Stimulated activated CD4-positive, alpha-beta T cell treated with anti-CD3 and anti-CD28 coated beads, Interleukin-2, amount 100 ng/mL, for 4 hours (primary cell): ENCODE measurements around the gene TMEM59.
"Not testable (repeated sequence)": the region's sequence is repeated elsewhere in the genome, so short reads cannot be mapped to it uniquely, and the experiment has no call there.

Experiments
- DNase-seq: peaks from one replicate; pipeline ENCODE4 v3.0.0-alpha.2; 2020; ENCODE audit warnings: low read depth

The TMEM59 gene

GRCh38 chr1:54052431-54052933 lies 522 bp downstream of the TMEM59 start:
- no peak for DNase-seq

DNA sequence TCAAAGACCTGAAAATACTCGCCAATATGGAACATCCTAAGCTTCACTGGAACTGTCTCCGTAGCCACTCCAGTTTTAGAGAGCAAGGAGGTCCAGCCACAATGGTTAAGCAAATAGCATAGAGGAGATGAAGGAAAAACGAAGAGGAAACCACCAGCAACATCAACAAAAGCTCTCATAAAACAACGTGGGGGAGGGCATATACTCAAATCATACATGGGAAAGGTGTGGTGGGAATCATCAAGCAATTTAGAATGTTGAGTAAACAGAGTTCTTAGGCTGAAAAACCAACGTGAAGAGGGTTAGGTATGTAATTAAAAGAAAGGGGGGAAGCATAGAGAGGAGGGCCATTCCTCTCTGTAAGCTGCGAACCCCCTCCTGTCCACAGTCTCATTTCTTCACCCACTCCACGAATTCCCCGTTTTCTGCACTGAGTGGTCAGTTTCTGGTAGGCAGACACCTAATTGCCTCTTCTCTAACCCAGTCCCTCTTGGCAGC lies 1.0 kb downstream of the TMEM59 start:
- no peak for DNase-seq

DNA sequence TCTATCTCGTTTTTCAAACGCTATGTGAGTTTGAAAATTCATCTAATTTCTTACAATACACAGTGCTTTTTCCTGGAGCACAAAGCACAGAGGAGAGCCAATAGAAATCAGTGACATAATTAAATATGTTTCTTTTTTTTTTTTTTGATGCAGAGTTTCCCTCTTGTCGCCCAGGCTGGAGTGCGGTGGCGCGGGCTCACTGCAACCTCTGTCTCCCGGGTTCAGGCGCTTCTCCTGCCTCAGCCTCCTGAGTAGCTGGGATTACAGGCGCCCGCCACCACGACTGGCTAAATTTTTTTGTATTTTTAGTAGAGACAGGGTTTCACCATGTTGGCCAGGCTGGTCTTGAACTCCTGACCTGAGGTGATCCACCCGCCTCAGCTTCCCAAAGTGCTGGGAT lies 2.6 kb downstream of the TMEM59 start:
- DNase-seq: not testable (repeated sequence)

- no peak for DNase-seq
Observed at GRCh38 chr1:54047384-54048305, 5.4 kb downstream of the TMEM59 start.

GRCh38 chr1:54046671-54047383 lies 6.2 kb downstream of the TMEM59 start:
- DNase-seq: no peak

- no peak for DNase-seq
Observed at GRCh38 chr1:54045496-54045895, 7.5 kb downstream of the TMEM59 start.

DNA sequence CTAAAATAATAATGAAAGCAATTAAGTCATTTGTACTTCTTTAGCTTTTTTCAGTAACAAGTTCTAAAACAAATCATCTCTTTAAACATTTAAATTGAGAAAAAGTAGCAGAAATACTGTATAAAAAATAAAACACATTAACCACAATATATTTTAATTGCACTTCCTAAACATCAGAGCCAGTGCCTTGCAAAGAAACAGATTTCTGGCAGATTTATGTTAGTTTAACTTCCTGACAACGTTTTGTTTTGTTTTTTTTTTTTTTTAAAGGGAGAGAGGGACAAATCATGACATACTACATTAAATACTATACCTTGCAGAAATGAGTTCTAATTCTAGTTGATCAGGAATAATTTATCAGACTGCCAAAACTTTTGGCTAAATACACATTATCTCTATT lies 11.2 kb downstream of the TMEM59 start:
- no peak for DNase-seq

- no peak for DNase-seq
Observed at GRCh38 chr1:54037476-54037875, 15.5 kb downstream of the TMEM59 start.

DNA sequence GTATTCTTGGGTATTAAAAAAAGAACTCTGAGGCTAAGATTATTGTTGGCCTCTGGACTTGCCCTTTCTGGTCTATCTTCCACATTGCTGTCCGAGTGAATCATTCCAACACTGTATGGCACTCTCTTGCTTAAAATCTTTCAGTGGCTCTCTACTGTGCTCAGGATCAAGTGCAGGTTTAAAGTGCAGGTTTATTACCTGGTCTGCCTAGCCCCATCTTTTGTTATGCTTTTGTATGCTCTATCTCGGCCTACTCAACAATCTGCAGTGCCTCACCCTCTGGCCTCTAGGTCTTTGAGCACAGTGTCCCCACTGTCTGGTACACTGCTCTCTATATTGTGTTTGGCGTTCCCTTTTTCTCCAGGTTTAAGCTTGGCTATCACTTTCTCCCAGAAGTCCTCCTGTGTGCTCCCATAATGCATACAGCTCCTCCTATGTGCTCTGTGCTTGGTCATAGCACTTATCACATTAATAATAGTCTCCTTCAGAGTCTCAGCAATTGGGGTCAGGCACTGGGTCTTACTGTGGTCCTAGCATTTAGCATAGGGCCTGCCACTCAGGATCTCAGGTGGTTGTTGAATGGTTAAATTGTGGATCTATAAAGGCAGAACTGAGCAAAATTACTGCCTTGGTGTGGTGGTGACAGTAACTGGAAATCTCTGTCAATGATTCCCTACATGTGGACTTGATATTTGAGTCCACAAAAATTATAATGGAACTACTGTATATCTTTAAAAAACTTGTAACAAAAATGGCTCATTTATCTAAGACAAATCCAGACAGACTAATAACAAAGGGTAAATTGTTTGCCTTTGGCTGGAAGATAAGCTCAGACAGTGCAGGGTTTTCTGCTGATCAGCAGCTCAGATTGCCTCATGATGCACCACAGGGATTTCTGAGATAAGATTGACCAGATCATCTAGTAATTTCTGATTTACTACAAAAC lies 24.4 kb downstream of the TMEM59 start:
- no peak for DNase-seq

DNA sequence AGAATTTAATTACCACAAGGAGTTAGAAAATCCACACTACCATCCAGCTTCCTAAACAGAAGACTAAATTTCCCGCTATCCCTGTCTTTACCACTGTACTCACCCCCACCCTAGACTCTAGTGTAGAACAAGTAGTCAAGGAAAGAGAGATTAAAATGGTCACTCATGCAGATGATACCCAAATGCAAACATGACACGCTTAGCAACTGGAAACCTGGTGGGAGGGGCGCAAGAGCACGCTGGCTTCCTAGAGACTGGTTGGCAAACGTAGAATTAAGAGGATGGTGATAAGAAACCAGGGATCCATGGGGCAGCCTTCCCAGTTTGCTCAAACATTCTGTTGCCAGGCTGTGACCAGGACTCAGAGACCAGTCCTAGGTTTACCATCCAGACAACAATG lies 25.2 kb downstream of the TMEM59 start:
- DNase-seq: no peak

GRCh38 chr1:54024811-54025210 lies 28.2 kb downstream of the TMEM59 start:
- DNase-seq: not testable (repeated sequence)

GRCh38 chr1:54024358-54024757 lies 28.6 kb downstream of the TMEM59 start:
- DNase-seq: no peak

DNA sequence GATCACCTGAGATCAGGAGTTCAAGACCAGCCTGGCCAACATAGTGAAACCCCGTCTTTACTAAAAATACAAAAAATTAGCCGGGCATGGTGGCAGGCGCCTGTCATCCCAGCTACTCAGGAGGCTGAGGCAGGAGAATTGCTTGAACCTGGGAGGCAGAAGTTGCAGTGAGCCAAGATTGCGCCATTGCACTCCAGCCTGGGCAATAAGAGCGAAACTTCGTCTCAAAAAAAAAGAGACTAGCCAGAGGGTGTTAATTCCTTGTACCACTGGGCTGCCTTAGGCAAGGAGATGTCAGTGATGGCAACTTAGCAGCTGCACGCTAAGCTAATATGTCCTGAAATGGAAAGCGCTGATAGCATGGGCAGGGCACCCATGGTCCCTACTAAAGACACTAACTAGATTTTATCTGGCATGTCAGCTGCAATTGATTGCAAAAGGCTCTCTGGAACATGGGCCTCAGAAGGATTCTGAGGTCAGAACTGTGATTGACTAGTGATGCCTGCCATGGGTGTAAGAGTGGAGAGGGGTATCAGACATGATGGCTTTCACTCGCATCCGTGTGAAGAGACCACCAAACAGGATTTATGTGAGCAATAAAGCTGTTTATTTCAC lies 33.3 kb downstream of the TMEM59 start:
- not testable (repeated sequence) for DNase-seq

GRCh38 chr1:54018635-54019034 lies 34.4 kb downstream of the TMEM59 start:
- DNase-seq: no peak

GRCh38 chr1:54017979-54018378 lies 35.0 kb downstream of the TMEM59 start, which contains the start of gene LDLRAD1:
TSS of gene LDLRAD1 (minus strand) at chr1:54018186. CDS start at chr1:54018112, 74 bp downstream.
- no peak for DNase-seq

GRCh38 chr1:54016343-54017282 lies 36.4 kb downstream of the TMEM59 start:
- DNase-seq: no peak

GRCh38 chr1:54014009-54014629 lies 38.9 kb downstream of the TMEM59 start:
- no peak for DNase-seq

- no peak for DNase-seq
Observed at GRCh38 chr1:54013393-54014008, 39.5 kb downstream of the TMEM59 start.

DNA sequence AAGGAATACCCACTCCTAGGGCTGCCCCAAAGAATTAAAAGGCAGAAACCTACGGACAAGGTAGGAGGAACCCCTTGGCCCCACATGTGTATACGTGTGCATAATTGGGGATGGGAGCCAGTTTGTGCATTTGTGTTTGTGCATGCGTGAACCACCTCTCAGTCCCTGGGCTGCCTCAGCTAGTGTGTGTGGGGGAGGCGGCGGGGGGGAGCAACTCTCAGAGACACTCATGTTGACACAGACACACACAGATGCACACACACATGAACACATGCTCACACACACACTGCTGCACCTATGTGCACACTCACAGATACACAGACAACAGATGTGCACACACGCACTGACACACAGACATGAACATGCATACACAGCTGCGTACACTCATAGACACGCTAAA lies 40.1 kb downstream of the TMEM59 start:
- DNase-seq: no peak
